NCI-H187 treated with DMSO at 0.1 percent for 48 hours (cell line): Measurements from ENCODE around the gene TBC1D21.

Experiments
- DNase-seq: peaks from one replicate; lab custom pipeline; 2025; lab: John Stamatoyannopoulos, UW

Gene TBC1D21

GRCh38 chr15:73888224-73889041 is 15.1 kb downstream of the TBC1D21 start:
- no peak for DNase-seq

GRCh38 chr15:73889053-73889761 is 15.8 kb downstream of the TBC1D21 start:
- no peak for DNase-seq

GRCh38 chr15:73889762-73890124 is 16.4 kb downstream of the TBC1D21 start:
- no peak for DNase-seq

- DNase-seq = no peak
Measured at GRCh38 chr15:73891328-73892315, 18.3 kb downstream of the TBC1D21 start.

- no peak for DNase-seq
Measured at GRCh38 chr15:73892446-73893226, 19.3 kb downstream of the TBC1D21 start.

- no peak for DNase-seq
Measured at GRCh38 chr15:73894133-73894814, 20.9 kb downstream of the TBC1D21 start.

- no peak for DNase-seq
Measured at GRCh38 chr15:73897441-73898261, 24.3 kb downstream of the TBC1D21 start.

- DNase-seq = no peak
Measured at GRCh38 chr15:73899197-73900094, 26.1 kb downstream of the TBC1D21 start.

- no peak for DNase-seq
Measured at GRCh38 chr15:73900095-73900712, 26.8 kb downstream of the TBC1D21 start.

GRCh38 chr15:73901126-73901810 is 27.9 kb downstream of the TBC1D21 start:
- DNase-seq = no peak

GRCh38 chr15:73902121-73903020 is 29.0 kb downstream of the TBC1D21 start:
- no peak for DNase-seq

- DNase-seq = no peak
Measured at GRCh38 chr15:73904026-73904815, 30.9 kb downstream of the TBC1D21 start.

GRCh38 chr15:73905225-73905827 is 32.0 kb downstream of the TBC1D21 start:
- DNase-seq = no peak

GRCh38 chr15:73906346-73907034 is 33.1 kb downstream of the TBC1D21 start:
- DNase-seq = no peak

GRCh38 chr15:73907035-73907408 is 33.7 kb downstream of the TBC1D21 start:
- no peak for DNase-seq
